HG03159 (cell line): Measurements from ENCODE around the gene SCIN.
"Not testable (repeated sequence)": the region's sequence is repeated elsewhere in the genome, so short reads cannot be mapped to it uniquely, and the experiment has no call there.

Experiments
- ATAC-seq: cut with Tn5 transposase; IDR thresholded peaks from one replicate; pipeline ENCODE4 v1.9.1; 2021; ENCODE audit warnings: mild to moderate bottlenecking, moderate library complexity; ENCODE audit not compliant: unreplicated experiment

The SCIN gene

DNA sequence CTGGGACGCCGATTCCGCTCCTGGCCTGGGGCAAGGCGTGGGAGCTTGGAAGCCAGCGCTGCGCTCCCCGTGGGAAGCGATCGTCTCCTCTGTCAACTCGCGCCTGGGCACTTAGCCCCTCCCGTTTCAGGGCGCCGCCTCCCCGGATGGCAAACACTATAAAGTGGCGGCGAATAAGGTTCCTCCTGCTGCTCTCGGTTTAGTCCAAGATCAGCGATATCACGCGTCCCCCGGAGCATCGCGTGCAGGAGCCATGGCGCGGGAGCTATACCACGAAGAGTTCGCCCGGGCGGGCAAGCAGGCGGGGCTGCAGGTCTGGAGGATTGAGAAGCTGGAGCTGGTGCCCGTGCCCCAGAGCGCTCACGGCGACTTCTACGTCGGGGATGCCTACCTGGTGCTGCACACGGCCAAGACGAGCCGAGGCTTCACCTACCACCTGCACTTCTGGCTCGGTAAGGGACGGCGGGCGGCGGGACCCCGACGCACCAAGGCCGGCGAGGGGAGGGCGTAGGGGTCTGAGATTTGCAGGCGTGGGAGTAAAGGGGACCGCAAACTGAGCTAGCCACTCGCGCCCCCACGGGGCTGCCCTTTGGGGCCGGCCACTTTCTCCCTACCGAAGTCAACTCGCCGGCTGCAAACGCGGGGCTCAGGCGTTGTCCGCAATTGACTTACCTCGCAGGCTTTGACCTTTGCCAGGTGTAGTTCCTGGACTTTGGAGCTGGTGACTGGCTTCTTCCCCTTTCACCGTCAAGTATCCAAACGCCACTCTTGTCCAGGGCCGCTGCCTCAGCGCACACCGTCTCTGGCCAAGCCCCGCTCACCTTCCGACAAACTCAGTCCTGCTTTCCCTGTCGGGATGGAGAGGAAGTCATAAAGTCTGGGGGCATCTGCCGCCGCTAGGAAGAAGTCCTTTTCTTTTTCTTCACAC is at the start of gene SCIN:
TSS of gene SCIN (plus strand) at position 187 of the 928 bp plus-strand sequence. CDS start at position 254, 67 bp downstream.
- peak; percentile 38 for ATAC-seq

DNA sequence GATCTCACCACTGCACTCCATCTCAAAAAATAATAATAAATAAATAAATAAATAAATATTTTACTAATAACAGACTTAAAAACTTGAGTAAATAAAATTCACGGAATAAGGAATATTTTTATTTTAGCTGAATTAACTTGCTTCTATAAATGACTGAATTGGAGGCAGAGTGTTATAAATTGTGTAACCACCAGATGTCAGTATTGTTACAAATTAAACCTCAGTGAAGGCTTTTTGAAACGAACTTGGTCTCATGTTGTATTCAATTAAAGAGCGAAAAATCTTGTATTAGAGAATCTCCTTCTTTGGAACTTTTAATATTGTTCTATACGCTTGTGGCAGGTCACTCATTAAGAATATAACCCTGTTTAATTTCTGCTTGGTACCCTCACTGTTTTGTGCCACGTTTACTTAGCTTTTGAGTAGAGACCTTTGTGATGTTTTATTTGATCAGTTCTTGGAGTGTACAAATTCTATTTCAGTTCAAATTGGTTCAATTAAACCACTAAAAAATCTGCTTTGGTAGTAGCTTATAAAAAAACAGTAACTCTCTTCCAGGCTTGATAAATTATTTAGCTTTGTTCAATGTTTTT is 45.6 kb upstream of the SCIN start:
- ATAC-seq, result no peak

DNA sequence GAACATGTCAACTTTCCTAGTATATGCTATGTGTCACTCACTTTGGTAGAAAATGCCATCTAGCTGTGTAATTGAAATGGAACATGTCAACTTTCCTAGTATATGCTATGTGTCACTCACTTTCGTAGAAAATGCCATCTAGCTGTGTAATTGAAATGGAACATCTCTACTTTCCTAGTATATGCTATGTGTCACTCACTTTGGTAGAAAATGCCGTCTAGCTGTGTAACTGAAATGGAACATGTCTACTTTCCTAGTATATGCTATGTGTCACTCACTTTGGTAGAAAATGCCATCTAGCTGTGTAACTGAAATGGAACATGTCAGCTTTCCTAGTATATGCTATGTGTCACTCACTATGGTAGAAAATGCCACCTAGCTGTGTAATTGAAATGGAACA is 43.8 kb upstream of the SCIN start:
- ATAC-seq, result not testable (repeated sequence)

DNA sequence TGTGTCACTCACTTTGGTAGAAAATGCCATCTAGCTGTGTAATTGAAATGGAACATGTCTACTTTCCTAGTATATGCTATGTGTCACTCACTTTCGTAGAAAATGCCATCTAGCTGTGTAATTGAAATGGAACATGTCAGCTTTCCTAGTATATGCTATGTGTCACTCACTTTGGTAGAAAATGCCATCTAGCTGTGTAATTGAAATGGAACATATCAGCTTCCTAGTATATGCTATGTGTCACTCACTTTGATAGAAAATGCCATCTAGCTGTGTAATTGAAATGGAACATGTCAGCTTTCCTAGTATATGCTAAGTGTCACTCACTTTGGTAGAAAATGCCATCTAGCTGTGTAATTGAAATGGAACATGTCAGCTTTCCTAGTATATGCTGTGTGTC is 42.9 kb upstream of the SCIN start:
- not testable (repeated sequence) for ATAC-seq

DNA sequence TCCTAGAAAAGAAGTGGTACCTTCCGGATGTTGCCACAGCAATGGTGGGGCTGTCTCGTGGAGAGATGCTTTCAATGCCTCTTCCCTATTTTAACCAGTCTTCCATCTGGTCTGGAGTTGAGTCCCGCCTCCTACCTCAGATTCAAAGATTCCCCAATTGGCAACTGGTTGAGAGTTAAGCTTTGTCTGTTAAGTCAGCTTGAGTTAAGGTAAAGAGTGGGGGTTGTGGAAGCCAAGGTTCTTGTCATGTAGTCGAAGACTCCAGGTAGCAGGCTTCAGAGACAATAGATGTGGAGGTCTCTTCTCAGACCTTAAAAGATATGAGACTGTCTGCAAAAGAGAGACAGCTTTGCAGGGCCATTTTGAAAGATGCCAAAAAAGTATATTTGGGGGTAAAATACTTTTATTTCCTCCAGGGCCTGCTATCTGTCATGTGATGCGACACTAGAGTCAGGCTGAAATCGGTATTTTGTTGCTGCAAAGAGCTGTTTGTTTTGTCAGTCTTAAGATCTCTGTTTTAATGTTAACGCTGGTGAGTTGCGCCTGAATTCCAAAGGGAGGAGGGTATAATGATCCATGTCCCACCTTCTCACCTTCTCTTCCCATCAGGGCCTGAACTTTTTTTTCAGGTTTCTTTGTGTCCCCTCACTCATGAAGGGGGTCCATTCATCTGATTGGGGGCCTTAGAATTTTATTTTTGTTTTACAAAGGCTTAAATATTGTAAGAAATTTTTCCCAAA is 40.4 kb upstream of the SCIN start:
- no peak for ATAC-seq

DNA sequence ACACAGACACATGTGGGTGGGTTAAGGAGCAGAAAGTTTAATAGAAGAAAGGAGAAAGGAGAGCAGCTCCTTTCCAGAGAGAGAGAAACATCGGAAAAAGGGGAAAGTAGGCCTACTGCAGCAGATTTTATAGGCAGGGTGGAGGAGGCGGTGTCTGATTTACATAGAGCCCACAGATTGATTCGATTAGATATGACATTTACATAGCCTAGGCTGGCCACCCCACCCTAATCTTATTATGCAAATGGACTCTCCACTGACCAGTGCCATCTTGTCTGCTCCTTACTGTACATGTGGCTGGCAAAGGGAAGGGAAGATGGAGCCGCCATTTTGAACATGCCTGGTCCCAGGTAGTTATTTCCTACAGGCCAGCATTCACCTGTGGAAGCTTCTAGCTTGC is 38.7 kb upstream of the SCIN start:
- no peak for ATAC-seq

DNA sequence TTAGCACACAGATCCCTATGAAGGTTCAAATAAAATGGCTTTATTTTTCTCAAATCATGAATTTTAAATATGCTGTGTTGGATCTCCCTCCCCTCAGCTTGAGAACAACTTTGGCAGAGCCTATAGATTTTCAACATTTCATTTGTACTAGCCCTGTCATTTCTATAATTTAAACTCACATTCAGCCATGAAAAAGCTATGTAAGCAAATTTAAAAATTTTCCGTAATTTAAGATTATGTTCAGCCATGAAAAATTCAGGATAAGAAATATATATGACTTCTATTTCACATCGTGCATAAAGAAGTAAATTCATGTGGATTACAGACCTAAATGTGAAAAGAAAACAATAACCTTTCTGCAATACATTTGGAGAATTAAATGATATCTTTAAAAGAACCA is 36.5 kb upstream of the SCIN start:
- ATAC-seq, result no peak

DNA sequence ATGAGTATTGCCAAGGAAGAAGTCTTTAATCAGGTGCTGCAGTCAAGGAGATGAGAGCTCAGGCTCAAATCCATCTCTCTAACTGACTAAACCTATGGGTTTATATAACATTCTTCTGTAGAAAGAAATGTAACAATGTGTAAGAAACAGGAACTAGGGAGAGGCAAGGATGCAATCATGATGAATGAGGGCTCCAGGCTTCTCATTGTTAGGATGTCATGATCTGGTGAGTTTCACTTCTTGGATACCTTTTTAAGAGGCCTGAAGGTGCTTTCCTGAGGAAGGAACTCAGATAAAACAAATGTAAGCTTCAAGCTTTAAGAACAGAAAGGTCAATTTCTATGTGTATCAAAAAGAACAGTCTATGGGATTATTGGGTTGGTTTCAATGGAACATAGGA is 30.8 kb upstream of the SCIN start:
- no peak for ATAC-seq

DNA sequence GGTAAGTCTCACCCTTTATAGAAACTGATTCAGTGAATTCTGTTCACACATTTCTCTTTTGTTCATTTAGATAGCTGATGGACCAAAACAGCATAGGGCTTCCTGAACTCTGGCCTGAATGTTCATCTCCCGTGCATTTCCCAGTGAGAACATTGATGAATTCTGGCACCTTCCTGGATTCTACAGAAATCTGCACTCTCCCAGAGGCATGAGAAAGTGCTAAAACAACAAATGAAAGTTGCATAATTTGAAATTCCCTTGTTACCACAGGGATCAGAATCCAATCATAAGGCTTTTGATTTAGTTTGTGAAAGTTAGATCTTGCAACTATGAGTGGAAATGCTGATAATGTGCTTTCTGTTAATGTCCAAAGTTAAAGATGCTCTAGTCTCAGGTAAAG is 29.7 kb upstream of the SCIN start:
- no peak for ATAC-seq

DNA sequence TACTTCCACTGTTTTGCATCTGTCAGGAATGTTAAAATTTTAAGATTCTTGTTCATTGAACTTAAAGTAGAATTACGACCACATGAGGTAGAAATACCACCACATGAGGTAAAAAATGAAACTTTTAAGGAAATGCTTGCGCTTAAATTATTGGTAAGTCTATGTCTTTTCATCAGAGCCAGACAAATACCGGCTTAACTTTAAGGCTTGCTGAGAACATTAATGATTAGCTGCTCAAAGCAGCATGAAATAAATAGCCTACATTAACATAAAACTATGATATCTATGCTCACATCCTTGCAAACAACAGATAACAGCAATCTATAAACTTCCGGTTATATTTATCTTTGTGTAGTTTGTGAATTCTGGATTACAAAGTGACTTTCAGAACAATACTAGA is 26.9 kb upstream of the SCIN start:
- ATAC-seq, result no peak

DNA sequence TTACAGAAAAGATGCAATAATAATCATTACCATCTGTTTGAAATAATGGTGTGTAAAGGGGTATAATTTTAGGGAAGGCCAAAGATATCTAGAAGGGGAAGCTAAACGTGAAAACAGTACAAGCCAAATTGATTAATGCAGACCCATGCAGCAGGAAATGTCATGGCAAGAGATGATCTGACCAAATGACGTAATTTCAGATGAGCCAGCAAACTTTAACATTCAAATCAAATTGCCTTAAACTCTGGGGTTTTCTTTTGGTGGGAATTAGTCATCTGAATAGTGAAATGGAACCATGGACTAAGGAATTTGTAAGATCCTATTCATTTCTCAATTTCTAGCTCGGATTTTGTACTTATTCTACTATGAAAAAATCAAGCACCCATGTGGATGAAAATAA is 21.4 kb upstream of the SCIN start:
- no peak for ATAC-seq

DNA sequence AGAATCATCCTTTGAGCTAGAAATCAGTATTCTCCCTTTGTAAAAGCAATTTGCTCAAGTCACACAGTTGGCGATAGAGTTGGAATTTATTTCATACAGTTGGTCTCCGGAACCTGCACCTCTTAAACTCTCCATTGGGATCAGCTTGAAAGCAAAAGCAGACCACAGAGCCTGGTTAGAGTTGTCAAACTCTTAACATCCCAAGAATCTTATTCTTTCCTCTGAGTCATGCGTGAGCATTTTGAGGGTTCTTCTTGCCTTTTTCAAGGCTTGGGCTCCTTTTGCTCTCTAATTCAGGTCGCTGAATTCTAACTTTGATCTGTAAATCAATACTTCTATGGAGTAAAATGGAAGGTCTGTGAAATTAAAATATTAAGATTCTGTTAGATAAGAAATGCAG is 19.6 kb upstream of the SCIN start:
- no peak for ATAC-seq

DNA sequence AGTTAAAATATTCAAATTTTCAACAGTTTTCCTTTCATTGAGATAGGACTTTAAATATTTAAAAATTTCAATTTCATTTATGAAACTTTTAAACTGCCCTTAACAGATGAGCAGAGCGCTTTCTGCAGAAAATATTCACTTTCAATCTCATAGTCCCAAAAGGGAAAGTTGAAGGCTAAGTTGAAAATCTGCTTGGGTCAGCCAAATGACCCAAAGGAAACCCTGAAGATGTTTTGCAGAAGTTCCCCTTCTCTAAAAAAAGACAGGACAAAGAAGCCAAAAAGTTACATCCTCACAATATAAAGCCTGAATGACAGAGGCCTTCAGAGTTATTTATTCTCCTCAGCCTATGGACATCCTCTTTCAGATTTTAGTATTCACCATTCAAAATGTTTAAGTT is 17.6 kb upstream of the SCIN start:
- no peak for ATAC-seq

DNA sequence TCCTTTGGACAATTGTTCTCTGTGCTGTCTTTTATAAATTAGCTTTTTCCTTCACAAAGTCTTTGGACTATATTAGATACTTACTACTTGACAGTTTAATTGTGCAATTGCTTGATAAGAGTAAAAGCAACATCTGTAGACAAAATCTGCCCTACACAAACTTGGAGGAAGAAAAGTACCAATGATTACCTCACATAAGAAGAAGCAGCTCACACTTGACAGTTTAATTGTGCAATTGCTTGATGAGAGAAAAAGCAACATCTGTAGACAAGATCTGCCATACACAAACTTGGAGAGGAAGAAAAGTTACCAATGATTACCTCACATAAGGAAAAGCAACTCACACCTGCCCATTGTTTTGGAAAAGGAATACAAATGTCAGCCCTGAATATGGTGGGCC is 17.1 kb upstream of the SCIN start:
- no peak for ATAC-seq

DNA sequence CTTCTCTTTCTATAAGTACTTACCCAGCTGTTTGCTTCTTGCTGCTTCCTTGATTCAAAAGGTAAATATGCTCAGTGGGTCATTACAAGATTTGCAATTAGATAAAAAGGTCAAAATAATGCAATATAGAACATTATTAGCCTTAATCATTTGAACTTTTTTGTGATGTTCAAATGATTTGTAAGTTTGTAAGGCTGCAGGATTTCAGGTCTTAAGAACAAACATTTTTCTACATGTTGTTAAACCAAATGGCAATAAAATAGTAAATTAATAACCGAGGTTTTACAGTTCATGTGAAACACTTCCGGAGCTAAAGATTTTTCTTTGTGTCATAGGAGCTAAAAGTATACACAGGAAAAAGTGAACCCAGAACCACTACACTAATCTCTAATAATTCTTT is 16.2 kb upstream of the SCIN start:
- no peak for ATAC-seq

DNA sequence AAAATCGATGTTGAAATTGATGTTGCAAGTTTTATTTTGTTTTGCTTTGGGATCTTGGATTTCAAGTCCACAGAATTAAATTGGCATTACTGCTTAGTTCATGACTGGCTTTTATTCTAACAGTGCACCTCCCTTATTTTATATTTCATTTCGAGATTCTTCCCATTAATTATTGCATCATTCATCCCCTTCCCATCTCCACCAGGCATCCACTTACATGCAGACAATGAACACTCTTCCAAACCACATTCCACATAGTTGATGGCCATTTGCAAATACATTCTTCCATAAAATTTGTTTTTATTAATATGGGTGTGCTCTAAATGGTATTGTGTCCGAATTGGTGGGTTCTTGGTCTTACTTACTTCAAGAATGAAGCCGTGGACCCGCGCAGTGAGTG is 15.6 kb upstream of the SCIN start:
- ATAC-seq, result no peak

DNA sequence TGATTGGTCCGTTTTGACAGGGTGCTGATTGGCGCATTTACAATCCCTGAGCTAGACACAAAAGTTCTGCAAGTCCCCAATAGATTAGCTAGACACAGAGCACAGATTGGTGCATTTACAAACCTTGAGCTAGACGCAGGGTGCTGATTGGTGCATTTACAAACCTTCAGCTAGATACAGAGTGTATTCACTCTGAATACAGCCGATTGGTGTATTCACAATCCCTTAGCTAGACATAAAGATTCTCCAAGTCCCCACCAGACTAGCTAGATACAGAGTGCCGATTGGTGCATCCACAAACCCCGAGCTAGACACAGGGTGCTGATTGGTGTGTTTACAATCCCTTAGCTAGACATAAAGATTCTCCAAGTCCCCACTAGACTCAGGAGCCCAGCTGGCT is 14.8 kb upstream of the SCIN start:
- not testable (repeated sequence) for ATAC-seq

DNA sequence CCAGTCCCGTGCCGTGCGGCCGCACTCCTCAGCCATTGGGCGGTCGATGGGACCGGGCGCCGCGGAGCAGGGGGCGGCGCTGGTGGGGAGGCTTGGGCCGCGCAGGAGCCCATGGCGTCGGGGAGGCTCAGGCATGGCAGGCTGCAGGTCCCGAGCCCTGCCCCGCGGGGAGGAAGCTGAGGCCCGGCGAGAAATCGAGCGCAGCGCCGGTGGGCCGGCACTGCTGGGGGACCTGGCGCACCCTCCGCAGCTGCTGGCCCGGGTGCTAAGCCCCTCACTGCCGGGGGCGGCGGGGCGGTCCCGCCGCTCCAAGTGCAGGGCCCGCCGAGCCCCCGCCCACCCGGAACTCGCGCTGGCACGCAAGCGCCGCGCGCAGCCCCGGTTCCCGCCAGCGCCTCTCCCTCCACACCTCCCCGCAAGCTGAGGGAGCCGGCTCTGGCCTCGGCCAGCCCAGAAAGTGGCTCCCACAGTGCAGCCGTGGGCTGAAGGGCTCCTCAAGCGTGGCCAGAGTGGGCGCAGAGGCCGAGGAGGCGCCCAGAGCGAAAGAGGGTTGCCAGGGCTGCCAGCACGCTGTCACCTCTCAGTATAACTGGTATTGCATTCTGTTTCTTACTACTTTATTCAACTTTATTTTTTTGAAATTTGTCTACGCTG is 14.3 kb upstream of the SCIN start:
- ATAC-seq, result not testable (repeated sequence)

DNA sequence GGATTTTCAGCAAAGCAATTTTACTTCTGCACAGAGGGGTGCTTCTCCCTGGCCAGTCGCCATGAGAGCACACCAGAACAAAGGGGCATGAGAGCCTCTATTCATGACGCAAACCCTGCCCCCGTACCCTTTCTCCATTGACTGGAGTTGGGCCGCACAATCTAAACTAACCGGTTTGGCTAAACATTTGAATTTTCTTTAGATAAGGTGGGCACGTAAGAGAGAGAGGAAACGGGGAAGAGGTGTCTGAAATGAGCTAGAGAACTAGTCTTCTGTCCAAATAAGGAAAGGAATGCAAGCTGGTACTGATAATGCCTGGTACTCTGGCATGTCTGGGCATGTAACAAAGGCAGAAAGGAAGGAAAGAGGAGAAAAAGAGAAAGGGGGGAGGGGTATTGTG is 13.2 kb upstream of the SCIN start:
- ATAC-seq, result no peak

DNA sequence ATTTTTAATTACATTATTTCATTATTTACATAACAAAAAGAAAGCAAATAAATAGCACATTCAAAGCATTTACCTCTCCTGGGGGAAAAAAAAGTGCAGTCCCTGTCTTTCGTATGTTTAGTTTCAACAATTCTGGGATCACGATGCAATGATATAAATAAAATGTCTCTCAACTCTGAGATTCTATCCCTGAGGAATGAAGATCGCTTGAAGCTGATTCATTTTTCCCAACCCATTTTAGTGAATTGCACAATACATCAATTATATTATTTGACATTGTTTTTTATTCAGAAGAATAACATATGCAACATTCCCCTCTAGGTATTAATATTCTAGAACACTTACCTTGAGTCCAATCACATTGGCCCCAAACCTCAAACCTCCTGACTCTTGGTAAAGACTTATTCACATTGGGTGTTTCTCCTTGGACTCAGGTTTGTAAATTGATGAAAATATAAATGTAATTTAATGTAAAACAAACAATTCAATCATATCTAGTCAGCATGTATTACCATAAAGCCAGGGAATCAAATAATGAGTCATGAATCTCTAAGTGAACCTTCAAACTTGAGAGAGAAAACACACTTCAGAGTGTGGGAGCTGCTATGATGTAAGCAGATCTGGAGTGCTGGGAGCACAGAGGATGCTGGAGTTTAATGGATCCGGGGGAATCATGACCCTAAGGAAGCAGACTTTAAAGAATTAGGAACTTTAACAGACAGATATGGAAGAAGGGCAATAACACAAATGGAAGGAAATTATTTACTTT is 5.3 kb upstream of the SCIN start:
- ATAC-seq, result no peak

DNA sequence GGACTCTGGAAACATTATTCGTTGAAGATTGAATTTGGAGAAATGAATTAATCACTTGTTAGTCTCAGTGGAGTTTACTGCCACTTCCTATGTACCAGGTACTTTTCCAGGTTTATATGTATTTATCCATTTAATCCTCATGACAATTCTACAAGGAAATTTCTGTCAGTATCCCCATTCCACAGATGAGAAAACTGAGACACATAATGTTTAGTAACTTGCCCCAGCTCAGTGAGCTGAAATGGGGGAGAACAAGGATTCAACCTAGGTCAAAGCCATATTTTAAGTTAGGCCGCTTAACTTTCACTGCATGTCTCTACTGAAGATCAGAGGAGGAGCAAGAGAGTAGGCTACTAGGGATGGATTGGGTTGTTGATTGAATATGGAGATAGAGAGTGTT is 4.6 kb upstream of the SCIN start:
- no peak for ATAC-seq
